ENCODE results near the gene EYS.

- TF ChIP-seq CTCF (IDR thresholded peaks at IDR 0.05) (no peak), POLR2A (IDR thresholded peaks at IDR 0.05) (no peak)
Observed at GRCh38 chr6:63785006-63785405, 1922.0 kb downstream of the EYS start.

Data from gastroesophageal sphincter (tissue), 3 donors.